EH (cell line): ENCODE results near the gene RYR2.

Experiments used
- DNase-seq: peaks from one replicate; pipeline ENCODE4 v3.0.0-alpha.2; 2015; ENCODE audit warnings: low read depth

RYR2 gene

DNA sequence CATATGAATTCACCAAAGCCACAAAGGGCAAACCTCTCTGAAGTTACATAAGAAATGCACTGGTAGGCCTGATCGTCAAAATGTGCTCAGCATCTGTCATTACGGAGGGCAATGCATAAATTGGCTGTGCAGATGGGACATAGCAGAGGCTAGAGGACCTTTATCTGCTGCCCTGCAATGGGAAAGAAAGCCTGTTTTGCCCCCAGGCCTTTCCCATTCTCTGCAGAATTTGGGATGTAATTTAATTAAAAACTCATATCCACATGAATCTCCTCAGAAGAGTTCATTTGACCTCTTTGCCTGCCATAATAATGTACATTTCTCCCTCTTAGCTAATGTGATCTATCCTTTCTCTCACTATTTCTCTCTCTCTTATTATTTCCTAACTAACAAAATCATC lies 690.7 kb downstream of the RYR2 start:
- DNase-seq = no peak

DNA sequence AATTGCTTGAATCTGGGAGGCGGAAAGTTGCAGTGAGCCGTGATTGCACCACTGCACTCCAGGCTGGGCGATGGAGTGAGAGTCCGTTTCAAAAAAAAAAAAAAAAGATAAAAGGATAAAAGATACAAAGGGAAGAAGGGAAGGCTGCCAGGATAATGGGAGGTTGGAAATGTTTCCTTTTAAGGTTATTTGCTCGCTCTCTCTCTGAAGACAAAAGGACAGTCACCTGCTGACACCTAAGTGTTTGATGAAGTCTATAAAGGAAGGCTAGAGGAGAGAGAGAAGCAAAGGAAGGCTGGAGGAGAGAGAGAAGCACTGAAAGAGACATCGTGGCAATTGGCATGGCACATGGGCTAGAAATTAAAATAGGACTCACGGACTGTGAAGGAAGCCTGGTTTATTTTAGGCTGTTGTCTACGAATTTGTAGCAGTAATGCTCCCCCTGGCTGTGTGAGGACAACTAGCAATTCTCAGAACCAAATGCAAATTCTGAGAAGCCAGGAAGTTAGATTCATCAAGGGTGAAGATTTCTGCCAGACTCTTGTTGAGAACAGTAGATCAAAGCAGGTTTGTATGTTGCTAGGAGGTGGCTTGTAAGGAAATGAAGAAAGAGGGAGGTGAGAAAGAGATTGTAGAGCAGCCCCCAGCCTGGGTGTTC lies 694.5 kb downstream of the RYR2 start:
- no peak for DNase-seq

DNA sequence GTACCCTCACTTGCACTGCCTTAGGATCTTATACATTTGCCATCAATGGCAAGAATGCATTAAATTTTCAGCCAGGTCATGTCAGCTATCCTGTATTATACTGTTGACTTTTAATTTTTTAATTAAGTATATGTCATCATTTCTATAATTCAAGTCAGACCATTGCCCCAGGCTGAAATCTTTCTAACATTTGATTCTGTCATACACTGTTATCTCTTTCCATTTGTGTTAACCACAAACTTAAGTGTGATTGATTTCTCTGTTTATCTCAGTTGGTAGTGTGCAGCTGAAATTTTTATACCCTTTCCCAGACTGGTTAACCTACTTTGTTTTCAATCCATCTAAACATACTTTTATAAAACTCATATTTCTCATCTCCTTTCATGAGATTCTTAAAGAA lies 695.5 kb downstream of the RYR2 start:
- DNase-seq = no peak

GRCh38 chr1:237737938-237738610 lies 696.1 kb downstream of the RYR2 start:
- DNase-seq = no peak

GRCh38 chr1:237740846-237741245 lies 698.9 kb downstream of the RYR2 start:
- no peak for DNase-seq

GRCh38 chr1:237745545-237745944 lies 703.6 kb downstream of the RYR2 start:
- no peak for DNase-seq

GRCh38 chr1:237748171-237748960 lies 706.4 kb downstream of the RYR2 start:
- DNase-seq = no peak

GRCh38 chr1:237749122-237749521 lies 707.1 kb downstream of the RYR2 start:
- DNase-seq = no peak

GRCh38 chr1:237751090-237751489 lies 709.1 kb downstream of the RYR2 start:
- no peak for DNase-seq

GRCh38 chr1:237754627-237755026 lies 712.6 kb downstream of the RYR2 start:
- no peak for DNase-seq

DNA sequence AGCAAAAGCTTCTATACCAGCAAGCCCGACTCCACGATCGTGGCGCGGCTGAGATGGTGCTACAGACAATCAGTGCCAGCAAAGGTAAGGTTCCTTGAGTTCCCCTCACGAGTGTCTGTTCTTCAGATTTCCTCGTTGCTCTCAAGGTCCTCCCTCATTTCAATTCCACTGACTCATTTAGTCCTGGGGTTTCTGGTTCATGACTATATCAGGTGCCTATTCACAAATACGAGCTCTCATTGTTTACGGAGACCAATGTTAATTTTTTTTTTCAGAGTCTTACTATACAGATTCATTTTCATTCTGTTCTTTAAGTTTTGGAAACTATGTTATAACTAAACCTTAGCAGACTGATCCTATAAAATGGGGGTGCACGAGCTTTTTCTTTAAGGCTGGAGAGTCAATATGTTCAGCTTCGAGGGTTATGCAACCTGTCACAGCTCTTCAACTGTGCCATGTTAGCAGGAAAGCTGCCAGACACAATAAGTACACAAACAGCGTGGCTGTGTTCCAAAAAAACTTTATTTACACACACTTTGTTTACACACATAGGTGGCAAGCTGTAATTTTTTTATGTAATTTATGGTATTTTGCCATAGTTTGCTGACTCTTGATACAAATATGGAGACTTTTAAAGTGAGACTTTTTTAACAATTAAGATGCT lies 714.5 kb downstream of the RYR2 start:
- no peak for DNase-seq

GRCh38 chr1:237759377-237759776 lies 717.4 kb downstream of the RYR2 start:
- DNase-seq = no peak

DNA sequence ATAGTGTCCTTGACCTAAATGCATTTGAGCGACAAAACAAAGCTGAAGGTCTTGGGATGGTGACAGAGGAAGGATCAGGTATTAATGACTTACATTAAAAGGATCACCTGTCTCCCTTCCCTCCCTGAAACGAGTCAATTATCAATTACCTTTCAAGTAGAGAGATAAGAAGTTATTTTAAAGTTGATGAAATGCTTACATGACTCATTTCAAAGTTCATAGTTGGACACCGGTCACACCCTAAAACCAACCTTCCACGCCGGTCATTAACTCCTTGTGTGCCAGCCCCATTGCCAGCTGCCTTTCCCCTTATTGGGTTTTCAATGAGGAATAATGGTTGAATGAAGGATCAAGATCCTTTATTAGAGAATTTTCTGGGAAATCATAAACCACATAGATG lies 719.0 kb downstream of the RYR2 start:
- no peak for DNase-seq

- DNase-seq = no peak
These were observed 721.2 kb downstream of the RYR2 start for GRCh38 chr1:237763137-237763536.

- DNase-seq = no peak
These were observed 721.8 kb downstream of the RYR2 start for GRCh38 chr1:237763751-237764150.

- no peak for DNase-seq
These were observed 727.9 kb downstream of the RYR2 start for GRCh38 chr1:237769916-237770315.

DNA sequence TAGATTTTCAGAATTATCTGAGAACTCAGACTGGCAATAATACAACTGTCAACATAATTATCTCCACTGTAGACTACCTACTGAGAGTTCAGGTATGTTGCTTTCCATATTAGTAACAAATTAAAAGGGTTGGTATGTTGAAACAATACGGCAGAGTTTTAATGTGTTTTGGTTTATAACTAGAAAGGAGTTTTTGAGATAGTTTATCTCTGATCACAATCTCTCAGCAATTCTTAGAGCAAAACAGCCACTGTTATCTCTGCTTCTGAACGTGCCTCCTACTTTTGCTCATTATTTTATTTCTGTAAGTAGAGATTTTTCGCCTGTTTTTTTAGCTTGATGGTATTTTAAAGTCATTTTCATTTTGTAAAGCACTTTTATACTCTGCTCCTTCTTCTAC lies 730.0 kb downstream of the RYR2 start:
- no peak for DNase-seq

- DNase-seq = no peak
These were observed 732.3 kb downstream of the RYR2 start for GRCh38 chr1:237774246-237774645.

DNA sequence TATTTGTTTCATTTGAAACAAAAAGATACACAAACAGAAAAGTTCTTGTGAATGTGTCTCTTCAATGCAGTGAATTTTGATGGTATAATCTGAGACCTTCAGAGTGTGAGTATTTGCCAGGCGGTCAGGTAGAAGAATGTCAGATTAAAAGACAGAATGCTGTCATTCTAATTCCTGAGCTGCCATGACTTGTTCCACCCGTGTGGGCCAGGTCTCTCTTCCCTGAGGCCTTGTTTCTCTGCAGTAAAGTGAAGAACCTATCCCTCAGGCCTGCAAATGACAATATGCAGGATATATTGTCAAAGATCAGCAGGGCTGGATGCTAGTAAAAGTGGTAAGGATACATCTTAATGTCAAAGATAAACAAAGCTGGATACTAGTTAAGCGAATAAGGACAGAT lies 737.4 kb downstream of the RYR2 start:
- no peak for DNase-seq

- no peak for DNase-seq
These were observed 744.2 kb downstream of the RYR2 start for GRCh38 chr1:237786066-237786719.

GRCh38 chr1:237788069-237788468 lies 746.1 kb downstream of the RYR2 start:
- no peak for DNase-seq

DNA sequence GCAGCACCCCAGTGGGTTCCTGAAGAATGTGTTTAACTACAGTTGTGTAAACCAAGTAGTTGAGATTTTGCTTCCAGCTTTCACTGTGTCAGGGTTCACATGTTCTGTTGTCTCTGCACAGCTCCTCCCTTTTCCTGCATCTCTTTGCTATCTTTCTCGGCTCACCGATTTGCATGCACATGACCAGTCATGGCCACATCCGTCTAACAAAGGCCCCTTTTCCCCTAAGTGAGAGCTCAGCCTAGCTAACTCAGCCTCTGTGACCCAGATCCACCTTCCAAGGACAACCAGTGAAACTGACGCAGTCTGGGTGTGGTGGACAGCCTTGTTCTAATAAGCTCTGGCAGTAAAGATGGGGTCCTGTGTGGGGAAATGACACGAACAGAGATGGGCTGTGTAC lies 747.6 kb downstream of the RYR2 start:
- DNase-seq = no peak
